Inferior parietal cortex (tissue), 1 donor: ENCODE data around the gene TENM4.
"Not testable (repeated sequence)": the region's sequence is repeated elsewhere in the genome, so short reads cannot be mapped to it uniquely, and the experiment has no call there.

ENCODE experiments used
- DNase-seq: peaks from one replicate; pipeline ENCODE4 v3.0.0-alpha.2; 2016; ENCODE audit errors: extremely low spot score

The TENM4 gene

DNA sequence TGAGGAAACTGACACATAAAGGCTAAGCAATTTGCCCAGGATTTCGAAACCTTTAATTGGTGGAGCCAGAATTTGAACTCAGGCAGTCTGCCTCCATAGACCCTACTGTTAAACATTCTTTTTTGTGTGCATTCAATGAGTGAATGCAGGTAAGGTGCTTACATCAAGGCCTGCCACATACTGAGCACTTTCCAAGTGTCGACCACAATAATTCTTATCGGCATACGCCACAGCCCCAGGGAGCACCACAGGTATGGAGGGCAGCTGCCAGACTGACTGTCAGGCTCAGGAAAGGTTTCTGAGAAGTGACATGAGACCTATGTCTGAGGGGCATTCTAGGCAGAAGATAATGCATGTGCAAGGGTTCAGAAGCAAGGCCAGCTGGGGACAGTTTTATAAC lies 531.4 kb downstream of the TENM4 start:
- no peak for DNase-seq

DNA sequence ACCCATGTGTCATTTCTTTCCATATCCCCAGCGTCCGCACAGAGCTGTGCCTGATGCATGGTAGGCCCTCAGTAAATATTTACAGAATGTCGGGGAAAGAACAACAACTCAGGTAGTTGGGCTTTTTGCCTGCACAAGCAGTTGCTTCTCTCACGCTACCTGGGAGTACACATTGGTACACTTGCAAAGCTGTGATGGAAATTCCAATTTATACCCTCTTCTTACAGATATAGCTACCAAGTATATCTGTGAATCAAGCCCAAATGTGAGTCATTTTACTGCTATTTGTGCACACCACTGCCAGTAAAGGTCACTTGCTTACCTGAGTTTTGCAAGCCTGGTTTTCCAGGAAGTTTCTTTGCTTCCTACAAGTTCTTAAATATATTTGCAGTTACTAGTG lies 533.2 kb downstream of the TENM4 start:
- no peak for DNase-seq

DNA sequence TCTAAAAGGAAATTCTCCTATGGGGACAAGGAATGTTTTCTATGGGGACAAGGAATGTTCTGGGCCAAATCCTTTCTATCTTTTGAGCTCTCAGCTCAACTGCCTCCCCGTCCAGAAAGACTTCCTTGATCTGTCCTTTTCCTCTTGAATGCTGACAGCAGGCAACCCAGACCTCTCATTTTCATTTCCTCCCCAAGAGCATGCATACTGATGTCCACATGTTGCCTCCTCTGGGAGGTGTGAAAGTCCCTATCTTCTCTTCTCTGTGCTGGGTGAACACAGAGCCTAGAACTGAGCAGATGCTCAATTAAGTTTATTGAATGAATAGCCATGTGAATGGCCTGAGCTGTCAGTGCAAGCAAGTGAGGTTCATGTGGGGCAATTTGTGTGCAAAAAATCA lies 534.3 kb downstream of the TENM4 start:
- DNase-seq = no peak

DNA sequence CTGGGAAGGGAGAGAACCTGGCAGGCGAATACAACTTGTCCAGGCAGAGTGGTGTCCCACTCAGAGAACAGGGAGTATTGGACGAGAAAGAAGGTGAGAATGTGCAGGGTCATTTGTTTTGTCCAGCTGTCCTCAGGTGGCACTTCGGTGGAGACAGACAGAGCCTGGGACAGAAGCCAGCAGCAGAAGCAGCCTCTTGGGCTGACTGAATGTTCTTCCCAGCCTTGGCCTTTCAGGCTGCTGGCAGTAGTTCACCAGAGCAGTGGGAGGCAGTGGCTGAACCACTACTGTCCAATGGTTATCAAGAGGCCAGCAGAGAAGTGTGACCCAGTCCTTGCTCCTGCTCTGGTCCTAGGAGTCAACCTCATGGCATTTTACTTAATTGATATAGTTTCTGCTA lies 535.1 kb downstream of the TENM4 start:
- no peak for DNase-seq

DNA sequence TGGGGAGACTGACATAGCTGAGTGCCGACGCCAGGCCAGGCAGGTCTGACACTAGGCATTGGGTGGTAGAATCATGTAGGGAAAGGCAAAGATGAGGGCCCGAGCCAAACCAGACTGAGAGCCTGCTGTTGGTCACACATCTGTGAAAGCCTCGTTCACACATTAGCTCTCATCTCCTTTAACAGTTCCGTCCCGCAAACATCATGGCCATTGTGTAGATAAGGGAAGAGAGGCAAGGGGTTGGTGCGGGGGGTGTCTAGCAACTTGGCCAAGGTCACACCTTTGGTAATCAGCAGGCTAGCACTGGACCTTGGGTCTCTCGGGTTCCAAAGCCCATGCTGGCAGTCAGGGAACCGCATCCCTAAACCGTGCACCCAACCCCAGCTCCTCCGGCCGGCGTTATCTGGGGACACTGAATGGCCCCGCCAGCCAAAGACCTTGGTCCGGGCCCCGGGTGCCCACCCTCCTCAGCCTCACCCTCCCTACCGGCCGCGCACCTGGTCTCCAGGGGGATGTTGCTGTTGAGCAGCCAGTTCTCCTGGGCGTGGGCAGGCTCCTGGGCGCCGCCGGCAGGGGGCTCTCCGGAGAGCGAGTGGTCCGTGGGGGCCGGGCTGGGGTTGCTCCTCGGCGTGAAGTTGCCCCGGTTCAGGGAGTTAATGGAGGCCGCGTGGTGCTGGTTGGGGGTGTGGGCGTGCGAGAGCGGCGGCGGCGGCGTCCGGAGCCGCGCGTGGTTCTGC lies 537.9 kb downstream of the TENM4 start:
- no peak for DNase-seq

DNA sequence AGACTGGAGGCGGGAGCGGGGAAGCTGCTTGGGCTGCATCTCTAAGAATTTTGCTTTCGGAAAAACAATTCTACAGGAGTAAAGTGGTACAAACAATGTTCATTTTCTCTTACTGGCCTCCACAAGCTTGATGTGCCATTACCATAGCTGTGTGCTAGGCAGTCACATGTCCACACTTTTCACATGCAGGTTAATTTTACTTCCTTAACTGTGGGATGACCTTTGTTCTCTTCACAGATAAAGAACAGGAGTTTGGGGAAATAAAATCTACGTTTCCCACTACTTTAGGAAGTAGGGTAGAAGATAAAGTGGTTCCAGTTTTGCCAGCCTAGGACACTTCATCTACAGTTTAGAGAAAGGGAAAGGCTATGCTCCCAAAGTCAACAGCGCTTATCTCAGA lies 539.0 kb downstream of the TENM4 start:
- DNase-seq = no peak

DNA sequence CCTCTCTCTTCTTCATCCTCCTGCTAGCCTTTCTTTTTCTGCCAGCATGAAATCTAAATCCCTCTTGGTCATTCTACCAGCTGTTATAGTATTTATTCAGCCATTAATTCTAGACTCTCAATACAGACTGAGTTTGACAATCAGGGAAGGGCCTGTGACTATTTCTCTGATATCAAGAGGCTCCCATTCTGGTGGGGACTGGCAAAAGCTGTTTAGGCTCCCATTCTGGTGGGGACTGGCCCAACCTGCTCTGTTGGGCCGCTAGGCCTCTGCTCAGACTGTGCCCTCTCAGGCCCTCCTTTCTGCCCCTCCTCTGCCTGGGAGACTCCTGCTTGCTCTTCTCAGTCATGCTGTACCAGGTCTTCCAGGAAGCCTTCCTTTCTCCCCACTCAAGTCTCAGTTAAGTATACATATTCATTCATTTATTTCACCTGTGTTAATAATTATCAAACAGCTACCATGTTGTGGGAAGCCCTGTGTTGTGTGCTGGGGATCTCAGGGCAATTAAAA lies 542.5 kb downstream of the TENM4 start:
- DNase-seq = no peak

DNA sequence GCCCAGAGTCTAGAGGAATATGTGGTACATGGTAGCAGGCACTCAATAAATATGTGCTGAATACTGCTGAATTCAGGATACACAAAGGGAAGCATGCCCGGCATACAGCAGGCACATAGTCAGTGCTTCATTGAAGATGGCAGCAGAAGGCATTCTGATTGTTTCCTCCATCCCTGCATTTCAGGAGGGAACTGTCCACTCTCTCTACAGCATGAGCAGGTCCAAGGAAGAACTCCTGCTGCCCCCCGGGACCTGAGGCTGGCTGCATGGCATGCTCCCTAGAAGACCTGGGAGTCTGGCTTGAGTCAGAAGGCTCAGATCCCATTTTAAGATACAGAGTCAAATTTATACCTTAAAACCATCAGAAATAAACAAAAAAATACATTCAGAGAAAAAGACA lies 546.8 kb downstream of the TENM4 start:
- no peak for DNase-seq

DNA sequence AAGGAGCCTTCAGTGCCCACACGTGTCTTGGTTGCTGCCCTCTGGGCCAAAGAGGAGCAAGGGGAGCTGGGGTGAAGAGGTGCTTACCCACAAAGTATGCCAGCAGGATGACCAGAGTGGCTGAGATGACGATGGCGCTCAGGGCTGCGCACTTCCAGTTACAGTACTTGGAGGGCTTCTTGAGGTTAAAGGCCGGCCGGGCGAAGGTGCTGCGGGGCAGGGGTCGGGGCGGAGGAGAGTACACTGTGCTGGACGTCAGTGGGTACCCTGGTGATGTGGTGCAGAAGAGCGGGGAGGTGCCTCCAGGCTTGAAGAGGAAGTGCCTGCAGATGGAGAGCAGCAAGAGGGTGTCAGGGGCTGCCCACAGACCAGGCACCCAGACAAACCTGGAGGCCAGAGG lies 551.1 kb downstream of the TENM4 start:
- DNase-seq = no peak

DNA sequence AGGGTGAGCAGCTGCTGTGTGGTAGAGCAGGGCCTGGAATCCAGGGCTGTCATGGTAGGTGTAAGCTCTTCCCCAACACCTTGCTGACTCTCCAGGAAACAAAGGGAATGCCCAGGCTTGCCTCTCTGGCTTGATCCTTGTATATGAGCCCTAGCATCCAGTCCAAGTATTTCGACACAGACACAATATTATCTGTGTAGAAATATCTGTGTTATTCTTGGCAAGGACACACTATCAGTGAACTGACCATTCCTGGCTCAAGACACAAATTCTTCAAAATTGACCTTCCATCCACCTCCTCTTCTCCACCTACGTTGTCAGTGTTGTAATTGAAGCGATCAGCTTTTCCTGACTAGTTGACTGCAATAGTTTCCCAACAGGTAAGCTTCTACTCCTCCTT lies 554.2 kb downstream of the TENM4 start:
- DNase-seq = no peak

DNA sequence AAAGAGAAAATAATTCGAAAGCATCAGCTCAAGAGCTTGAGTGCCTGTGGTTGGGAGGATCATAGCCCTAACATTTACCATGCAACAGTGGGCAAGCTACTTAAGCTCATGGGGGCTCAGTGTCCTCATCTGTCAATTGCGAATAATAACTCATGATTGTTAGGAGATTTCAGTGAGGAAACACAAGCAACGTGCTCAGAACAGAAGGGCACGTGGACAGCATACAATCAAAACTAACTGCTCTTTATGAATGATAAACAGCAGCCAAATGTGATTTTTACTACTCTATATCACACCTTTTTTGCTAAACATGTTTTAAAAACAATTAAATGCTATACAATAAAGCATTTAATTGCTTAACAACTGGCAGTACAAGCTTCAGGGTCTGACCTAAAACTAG lies 556.1 kb downstream of the TENM4 start:
- no peak for DNase-seq

DNA sequence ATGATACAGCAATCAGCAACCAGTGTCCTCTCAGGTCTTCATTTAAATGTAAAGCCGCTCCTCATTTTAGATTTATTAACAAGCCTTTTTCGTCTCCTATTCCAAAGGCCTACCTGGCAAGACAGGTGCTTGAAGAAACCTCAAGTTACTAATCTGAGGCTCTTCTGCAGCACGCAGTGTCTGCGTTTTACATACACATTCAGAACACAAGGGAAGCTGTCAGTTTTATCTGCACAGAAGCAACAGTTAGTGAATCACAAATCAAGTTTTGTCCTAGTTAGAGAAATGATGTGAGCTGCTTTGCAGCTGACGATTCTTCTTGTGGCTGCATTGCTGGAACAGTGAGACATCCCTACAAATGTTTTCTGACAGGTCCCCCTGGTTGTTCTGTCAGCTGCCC lies 557.3 kb downstream of the TENM4 start:
- DNase-seq = no peak

DNA sequence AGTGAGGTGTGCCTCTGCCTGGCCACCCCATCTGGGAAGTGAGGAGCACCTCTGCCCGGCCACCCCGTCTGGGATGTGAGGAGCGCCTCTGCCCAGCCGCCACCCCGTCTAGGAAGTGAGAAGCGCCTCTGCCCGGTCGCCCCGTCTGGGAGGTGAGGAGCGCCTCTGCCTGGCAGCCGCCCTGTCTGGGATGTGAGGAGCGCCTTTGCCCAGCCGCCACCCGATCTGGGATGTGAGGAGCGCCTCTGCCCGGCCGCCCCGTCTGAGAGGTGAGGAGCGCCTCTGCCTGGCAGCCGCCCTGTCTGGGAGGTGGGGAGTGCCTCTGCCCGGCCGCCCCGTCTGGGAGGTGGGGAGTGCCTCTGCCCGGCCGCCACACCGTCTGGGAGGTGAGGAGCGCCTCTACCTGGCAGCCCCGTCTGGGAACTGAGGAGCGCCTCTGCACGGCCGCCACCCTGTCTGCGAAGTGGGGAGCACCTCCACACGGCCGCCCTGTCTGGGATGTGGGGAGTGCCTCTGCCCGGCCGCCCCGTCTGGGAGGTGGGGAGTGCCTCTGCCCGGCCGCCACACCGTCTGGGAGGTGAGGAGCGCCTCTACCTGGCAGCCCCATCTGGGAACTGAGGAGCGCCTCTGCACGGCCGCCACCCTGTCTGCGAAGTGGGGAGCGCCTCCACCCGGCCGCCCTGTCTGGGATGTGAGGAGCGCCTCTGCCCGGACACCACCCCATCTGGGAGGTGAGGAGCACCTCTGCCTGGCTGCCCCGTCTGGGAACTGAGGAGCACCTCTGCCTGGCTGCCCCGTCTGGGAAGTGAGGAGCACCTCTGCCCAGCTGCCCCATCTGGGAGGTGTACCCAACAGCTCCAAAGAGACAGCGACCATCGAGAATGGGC lies 561.5 kb downstream of the TENM4 start:
- not testable (repeated sequence) for DNase-seq

DNA sequence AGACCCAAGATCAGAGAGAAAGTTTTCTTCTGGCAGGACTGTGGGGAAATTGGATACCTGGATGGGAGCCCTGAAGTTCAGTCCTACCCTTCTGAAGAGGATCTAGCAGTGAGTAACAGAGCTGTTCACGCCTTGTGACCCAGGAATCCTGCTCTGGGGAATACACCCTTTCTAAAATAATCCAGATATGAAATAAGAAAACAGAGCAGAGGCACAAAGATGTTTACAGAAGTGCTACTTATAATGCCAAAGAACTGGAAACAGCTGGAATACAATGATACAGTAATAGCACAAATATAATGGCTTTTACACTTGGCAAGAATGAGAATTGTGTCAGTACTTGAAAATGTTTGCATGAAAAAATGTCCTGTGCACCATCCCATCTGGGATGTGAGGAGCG lies 562.2 kb downstream of the TENM4 start:
- DNase-seq = no peak

DNA sequence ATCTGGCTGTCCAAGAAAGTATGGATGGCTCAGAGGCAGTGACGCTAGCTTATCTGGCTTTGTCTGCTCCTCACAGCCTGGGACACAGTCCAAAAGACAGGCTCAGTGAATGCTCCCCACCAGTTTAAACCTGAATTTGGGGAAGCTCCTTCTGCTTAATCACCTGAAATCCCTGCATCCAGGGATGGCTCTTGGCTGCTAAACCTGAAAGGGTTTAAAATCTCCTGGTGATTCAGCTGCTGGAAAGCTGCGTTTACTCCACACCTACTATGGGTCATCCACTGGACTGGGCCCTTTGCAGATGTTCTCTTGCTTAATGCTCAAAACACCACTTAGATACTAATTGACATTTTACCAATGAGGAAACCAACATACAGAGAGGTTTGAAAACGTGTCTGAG lies 564.2 kb downstream of the TENM4 start:
- no peak for DNase-seq

DNA sequence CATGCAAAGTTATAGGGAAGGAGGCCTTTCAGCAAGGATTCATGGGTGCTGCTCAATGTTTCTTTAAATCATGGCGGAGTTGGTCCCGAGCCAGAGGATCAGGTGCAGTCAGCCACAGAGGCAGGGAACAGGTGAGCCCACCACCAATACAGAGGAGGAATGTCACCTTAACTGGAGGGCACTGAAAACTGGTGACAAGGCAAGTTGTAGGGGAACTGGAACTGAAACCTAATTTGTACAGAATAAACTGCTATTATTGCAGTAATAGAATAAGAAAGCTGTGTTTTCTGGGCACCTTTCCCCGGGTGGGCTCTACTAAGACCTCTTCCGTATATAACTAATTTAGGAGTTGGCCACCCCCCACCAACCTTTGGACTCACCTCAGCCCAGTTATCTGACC lies 570.2 kb downstream of the TENM4 start:
- DNase-seq = no peak

DNA sequence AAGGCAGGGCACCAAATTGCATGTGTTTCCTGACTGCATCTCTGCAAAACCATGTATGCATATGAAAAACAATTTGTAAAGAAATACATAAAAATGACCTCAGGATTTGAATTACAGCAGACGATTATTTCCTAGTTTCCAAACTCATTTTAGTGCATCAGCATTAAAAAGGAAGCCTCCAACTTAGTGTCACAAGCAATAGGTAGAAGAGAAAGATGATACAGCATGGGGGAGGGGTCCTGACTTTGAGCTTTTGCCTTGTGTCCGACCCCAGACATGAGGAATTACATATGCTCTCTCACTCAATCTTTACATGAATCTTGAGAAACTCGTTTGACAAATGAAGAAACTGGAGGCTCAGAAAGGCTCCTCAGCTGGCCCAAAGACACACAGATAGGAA lies 571.5 kb downstream of the TENM4 start:
- DNase-seq = no peak

DNA sequence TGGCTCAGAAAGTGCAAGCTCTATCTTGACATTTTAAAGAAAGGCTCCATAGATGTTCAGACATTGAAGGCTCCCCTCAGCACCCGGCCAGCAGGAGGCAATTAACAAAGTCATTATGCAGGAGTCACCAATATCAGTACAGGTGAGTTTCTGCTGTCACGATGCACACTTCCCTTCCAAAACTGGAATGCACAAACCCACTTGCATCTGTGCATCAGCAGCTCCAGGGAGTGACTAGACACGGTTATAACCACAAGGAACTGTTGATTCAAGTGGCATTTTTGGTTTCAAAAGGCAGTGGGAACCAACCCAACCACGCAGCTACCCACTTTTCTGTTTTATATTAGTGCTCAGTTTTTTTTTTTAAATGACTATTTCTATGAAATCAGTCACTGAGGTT lies 572.3 kb downstream of the TENM4 start:
- no peak for DNase-seq

DNA sequence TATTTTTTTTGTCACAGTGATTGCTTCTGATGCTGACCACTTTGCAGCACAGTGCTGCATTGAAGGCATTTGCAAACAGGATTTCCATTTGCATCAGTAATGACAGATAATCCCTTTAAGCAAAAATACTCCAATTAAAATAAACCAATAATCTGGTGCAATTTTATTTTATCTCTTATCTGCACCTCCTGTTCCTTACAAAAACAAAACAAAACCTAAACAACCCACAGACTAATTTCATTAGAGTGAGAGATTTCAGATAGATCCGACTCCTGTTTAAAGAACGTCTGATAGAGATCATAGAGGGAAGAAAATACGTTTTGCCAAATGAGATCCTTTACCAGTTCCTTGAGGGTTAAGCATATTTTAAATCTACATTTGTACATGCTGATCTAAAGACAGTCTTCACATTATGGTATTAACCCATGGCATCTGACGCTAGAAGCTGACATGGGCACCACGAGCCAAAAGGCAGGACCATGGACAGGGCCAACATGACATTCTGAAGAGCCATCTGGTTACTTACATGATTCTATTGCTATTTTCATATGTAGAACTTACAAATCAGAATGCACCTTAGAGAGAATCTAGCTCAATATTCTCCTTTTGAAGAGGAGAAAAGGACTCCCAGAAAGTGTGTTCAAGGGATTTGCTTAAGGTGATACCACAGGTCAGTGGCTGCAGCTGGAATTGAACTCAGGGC lies 580.0 kb downstream of the TENM4 start:
- no peak for DNase-seq

DNA sequence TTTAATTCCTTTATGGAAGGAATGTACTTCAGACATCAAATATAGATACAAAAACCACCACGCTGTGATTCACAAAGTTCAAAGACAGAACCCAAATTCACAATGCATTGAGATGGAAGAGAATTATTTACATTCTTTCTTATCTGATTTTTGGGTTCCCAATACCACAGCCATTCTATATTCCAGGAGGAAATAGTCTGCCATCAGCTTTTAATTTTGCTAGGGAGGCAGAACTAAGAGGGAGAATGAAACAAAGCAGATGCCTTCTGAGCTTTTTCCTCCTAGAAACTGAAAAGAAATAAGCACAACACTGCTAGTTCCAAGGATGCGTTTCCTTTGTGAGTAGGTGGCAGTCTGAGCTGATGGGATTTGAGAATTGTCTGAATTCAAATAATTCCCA lies 583.1 kb downstream of the TENM4 start:
- DNase-seq = no peak

DNA sequence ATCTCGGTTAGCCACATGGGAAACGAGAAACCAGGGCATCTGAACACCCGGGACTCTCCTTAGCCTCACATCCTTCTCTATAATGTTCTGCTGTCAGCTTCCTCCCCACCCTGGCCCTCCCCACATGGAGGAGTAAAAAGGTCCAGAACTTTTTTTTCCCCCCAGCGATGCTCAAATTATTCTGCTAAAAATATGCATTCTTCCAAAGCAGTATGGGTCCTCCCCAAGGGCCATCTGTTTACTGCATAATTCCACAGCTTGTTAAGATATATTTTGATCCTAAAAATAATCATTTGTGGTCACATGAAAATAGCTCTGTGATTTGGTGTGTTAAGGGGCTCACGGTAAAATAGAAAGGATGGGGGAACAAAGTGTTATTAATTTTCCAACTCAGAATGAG lies 584.6 kb downstream of the TENM4 start:
- DNase-seq = no peak

DNA sequence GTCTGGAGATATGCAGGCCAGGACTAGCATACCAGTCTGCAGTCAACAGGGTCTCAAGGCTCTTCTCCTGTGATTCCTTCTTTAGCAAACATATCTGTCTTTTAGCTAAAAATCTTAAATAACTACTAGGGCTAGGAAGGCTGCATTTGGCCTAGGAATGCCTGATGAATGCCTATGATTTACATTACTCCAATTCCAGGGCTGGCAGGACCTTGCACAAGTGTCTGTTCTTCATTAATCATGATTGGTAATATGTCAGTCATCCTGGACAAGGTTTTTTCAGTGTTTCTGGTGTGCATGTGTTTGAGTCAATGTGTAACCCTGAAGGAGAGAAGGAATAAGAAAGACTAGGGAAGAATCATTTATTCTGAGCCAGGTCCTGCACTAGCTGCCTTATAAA lies 585.7 kb downstream of the TENM4 start:
- DNase-seq = no peak

DNA sequence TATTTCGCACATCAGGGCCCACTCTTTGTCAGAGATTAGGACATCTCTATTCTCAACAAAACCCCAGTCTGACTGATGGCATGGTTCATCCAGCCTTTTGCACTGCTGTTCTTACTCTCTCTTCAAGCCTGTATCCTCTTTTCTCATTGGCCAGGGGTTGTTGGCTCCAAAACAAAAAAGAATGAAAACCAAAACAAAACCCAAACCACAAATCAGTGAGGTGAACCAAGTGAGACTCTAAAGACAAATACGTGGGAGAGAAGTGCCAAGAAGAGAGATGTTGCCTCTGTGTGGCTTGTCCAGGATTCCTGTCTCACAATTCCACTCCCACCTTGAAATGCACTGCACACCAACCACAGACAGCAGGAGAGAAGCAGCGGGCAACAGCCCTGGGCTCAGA lies 587.3 kb downstream of the TENM4 start:
- DNase-seq = no peak
